ENCODE measurements around the gene EXTL2.

- no peak for TF ChIP-seq EED (IDR thresholded peaks at IDR 0.05; ENCODE audit: low read depth)
- no peak for TF ChIP-seq CTCF (IDR thresholded peaks at IDR 0.05 in 2 of 3, conservative IDR thresholded peaks at IDR 0.05 in 1 of 3; ENCODE audit: control insufficient read depth in 2 of 3, extremely low read depth in 1 of 3, insufficient read depth in 1 of 3, low read depth in 3 of 3, low read length in 3 of 3)
- no peak for TF ChIP-seq TBL1XR1 (IDR thresholded peaks at IDR 0.05; ENCODE audit: low read depth, low read length)
- TF ChIP-seq TCF12 (IDR thresholded peaks at IDR 0.05; ENCODE audit: low read depth, low read length), result no peak
- TF ChIP-seq POLR2AphosphoS5 (IDR thresholded peaks at IDR 0.05; ENCODE audit: low read length), result no peak
- no peak for TF ChIP-seq NBN (IDR thresholded peaks at IDR 0.05)
- no peak for TF ChIP-seq JUNB (IDR thresholded peaks at IDR 0.05)
- TF ChIP-seq CEBPB (IDR thresholded peaks at IDR 0.05; ENCODE audit: borderline replicate concordance in 1 of 2, low read depth in 2 of 2, low read length in 2 of 2), result no peak
- no peak for TF ChIP-seq NR2C2 (IDR thresholded peaks at IDR 0.05; ENCODE audit: borderline replicate concordance, control insufficient read depth, insufficient read length, low read depth)
- no peak for TF ChIP-seq EZH2 (IDR thresholded peaks at IDR 0.05; ENCODE audit: borderline replicate concordance, control insufficient read depth, low read depth, low read length)
- TF ChIP-seq FOXK2 (IDR thresholded peaks at IDR 0.05), result no peak
- TF ChIP-seq ZNF207 (IDR thresholded peaks at IDR 0.05; ENCODE audit: borderline replicate concordance), result no peak
These were observed 10.7 kb downstream of the EXTL2 start for GRCh38 chr1:100883963-100884362.
